ENCODE data around the gene RXRA. TPM values are rescaled to one million over a fixed set of nuclear protein-coding genes. Genes with fewer than 3 reads are reported as not detected.

Gene RXRA
- total and polyA plus RNA-seq, 10 of the 15 experiments (the other 5 are each of a cell fraction or from before 2014, with no cell fraction given) = 0.89 to 36.8 (median 11.1) TPM

DNA sequence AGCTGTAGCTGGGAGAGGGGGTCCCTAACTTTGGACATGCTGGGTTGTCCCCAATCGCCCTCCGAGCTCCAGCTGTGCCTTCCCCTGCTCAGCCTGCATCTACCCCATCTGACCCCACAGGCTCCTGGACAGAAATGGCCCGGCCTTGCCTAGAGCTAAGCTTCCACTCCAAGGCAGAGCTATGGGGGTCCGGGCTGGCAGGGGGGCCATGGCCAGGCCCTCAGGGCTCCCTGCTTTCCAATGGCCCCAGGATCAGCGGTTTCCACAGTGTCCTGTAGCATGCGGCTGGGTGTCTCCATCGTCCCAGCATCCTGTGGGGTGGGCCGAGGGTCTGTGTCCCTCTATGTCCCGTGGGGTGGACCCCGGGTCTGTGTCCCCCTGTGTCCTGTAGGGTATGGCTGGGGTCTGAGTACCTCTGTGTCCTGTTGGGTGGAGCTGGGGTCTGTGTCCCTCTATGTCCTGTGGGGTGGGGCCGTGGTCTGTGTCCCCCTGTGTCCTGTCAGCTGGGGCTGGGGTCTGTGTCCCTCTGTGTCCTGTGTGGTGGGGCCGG, 130.6 kb downstream of the RXRA start:
- no peaks in the 10 kb centered on the region for H3K79me2 ChIP-seq (ENCODE audit: control insufficient read depth, insufficient read depth, low read length)
- H3K4me3 ChIP-seq = no peak overlapping the region
- ChIA-PET SMC1A (ENCODE audit: uncharacterized antibody, unreplicated experiment) (interaction anchor here (0.7 kb wide), 1 partner anchor 66 kb away, joined by 3 read pairs; no protein-coding TSS in a partner anchor), POLR2A (no interaction called here), CTCF (interaction anchor here (0.7 to 1.7 kb wide), 4 partner anchors 9 to 554 kb away, joined by 4 to 5 read pairs (median 4); no protein-coding TSS in a partner anchor), RAD21 (ENCODE audit: unreplicated experiment) (interaction anchor here (1.2 to 1.5 kb wide), 2 partner anchors 13 to 199 kb away, joined by 3 to 5 read pairs; no protein-coding TSS in a partner anchor)
- ATAC-seq (no peak), DNase-seq (ENCODE audit: low read depth, low spot score) (no peak), FAIRE-seq (no peak)
- TF ChIP-seq BCL11A (IDR thresholded peaks at IDR 0.05; ENCODE audit: low read depth, low read length) (no peak), ATF7 (IDR thresholded peaks at IDR 0.05; ENCODE audit: low read depth) (0 out of 2 replicates have a peak, but pooled peaks have one; percentile 3)
- no peaks in the 10 kb centered on the region for H4K20me1 ChIP-seq (ENCODE audit: control insufficient read depth, insufficient read depth)
- no peaks in the 10 kb centered on the region for H3K4me1 ChIP-seq (ENCODE audit: control insufficient read depth, insufficient read depth, low read length)
- BruUV-seq (replicated peaks) = no TSS peak
- no peak overlapping the region for H3K9ac ChIP-seq (ENCODE audit: control insufficient read depth, insufficient read depth, low read length)
- 35% methylated on average over 12 of the region's 12 CpGs for WGBS (ENCODE audit: insufficient coverage, insufficient replicate concordance, low lambda C conversion rate, missing lambda C conversion rate)
- H3K27me3 ChIP-seq (replicated peaks in 1 of 2; ENCODE audit: control insufficient read depth in 2 of 2, insufficient read depth in 2 of 2, low read length in 1 of 2) = no peaks in the 10 kb centered on the region
- H3K9me3 ChIP-seq (replicated peaks; ENCODE audit: control insufficient read depth, insufficient read depth, low read length) = no peaks in the 10 kb centered on the region; the same call in 2 of the 3 replicates
- in situ Hi-C loops (cut with MboI) = no loop called here
- intact Hi-C loops (cut with micrococcal nuclease; ENCODE audit: unreplicated experiment) = no loop called here
- no peak overlapping the region; the same call in 1 of the 2 replicates for H2AFZ ChIP-seq (ENCODE audit: control insufficient read depth, low read depth, low read length)
- no peak overlapping the region; the same call in 1 of the 2 replicates for H3K4me2 ChIP-seq (ENCODE audit: control insufficient read depth, insufficient read depth)
- no peaks in the 10 kb centered on the region for H3K36me3 ChIP-seq (ENCODE audit: control insufficient read depth in 2 of 2, insufficient read depth in 2 of 2, low read length in 1 of 2)
- H3K27ac ChIP-seq (ENCODE audit: control insufficient read depth, insufficient read depth) = no peak overlapping the region

GRCh38 chr9:134457321-134458206, 131.3 kb downstream of the RXRA start:
- intact Hi-C loops (cut with micrococcal nuclease; ENCODE audit: unreplicated experiment) (no loop called here), in situ Hi-C loops (cut with MboI) (no loop called here)

More at GRCh38 chr9:134457321-134458206, 131.3 kb downstream of the RXRA start:
- Histone ChIP-seq H2AFZ (ENCODE audit: control insufficient read depth, low read depth, low read length) (no peak overlapping the region), H3K4me3 (no peak overlapping the region), H3K9me3 (replicated peaks; ENCODE audit: control insufficient read depth, insufficient read depth, low read length) (no peaks in the 10 kb centered on the region; the same call in 2 of the 3 replicates), H3K27me3 (replicated peaks in 1 of 2; ENCODE audit: control insufficient read depth in 2 of 2, insufficient read depth in 2 of 2, low read length in 1 of 2) (no peaks in the 10 kb centered on the region), H3K79me2 (ENCODE audit: control insufficient read depth, insufficient read depth, low read length) (no peaks in the 10 kb centered on the region), H3K9ac (ENCODE audit: control insufficient read depth, insufficient read depth, low read length) (no peak overlapping the region), H3K4me2 (ENCODE audit: control insufficient read depth, insufficient read depth) (no peak overlapping the region), H4K20me1 (ENCODE audit: control insufficient read depth, insufficient read depth) (no peaks in the 10 kb centered on the region), H3K36me3 (ENCODE audit: control insufficient read depth in 2 of 2, insufficient read depth in 2 of 2, low read length in 1 of 2) (no peaks in the 10 kb centered on the region), H3K27ac (ENCODE audit: control insufficient read depth, insufficient read depth) (no peak overlapping the region), H3K4me1 (ENCODE audit: control insufficient read depth, insufficient read depth, low read length) (no peaks in the 10 kb centered on the region)
- DNase-seq (ENCODE audit: low read depth, low spot score) (no peak), ATAC-seq (no peak), FAIRE-seq (no peak)
- ChIA-PET RAD21 (ENCODE audit: unreplicated experiment) (interaction anchor here (1.5 kb wide), 1 partner anchor 198 kb away, joined by 3 read pairs; no protein-coding TSS in a partner anchor), POLR2A (no interaction called here), CTCF (interaction anchor here (1.4 kb wide), 1 partner anchor 286 kb away, joined by 4 read pairs; no protein-coding TSS in a partner anchor), SMC1A (ENCODE audit: uncharacterized antibody, unreplicated experiment) (no interaction called here)
- TF ChIP-seq PBX3 (IDR thresholded peaks at IDR 0.05; ENCODE audit: insufficient replicate concordance, low read depth, low read length) = no peak
- TF ChIP-seq TBL1XR1 (IDR thresholded peaks at IDR 0.05; ENCODE audit: low read depth, low read length) = no peak
- TF ChIP-seq E4F1 (IDR thresholded peaks at IDR 0.05; ENCODE audit: borderline replicate concordance, partially characterized antibody) = no peak
- TF ChIP-seq SIX5 (IDR thresholded peaks at IDR 0.05; ENCODE audit: low read depth, low read length, severe bottlenecking) = no peak
- no peak for TF ChIP-seq STAT3 (IDR thresholded peaks at IDR 0.05; ENCODE audit: low read depth, low read length)
- no peak for TF ChIP-seq SUZ12 (IDR thresholded peaks at IDR 0.05; ENCODE audit: unreplicated experiment)
- TF ChIP-seq SIN3A (IDR thresholded peaks at IDR 0.05; ENCODE audit: low read depth, low read length) = no peak
- no peak for TF ChIP-seq WRNIP1 (IDR thresholded peaks at IDR 0.05; ENCODE audit: borderline replicate concordance, low read depth, low read length)
- TF ChIP-seq YY1 (IDR thresholded peaks at IDR 0.05; ENCODE audit: low read depth, low read length) = no peak
- no TSS peak for BruUV-seq (replicated peaks)
- 13% methylated on average over 12 of the region's 18 CpGs for WGBS (ENCODE audit: insufficient coverage, insufficient replicate concordance, low lambda C conversion rate, missing lambda C conversion rate)

Measured in GM12878 (cell line).